A204.1 (cell line): ENCODE results near the gene PCDHGA4.
"Not testable (repeated sequence)": the region's sequence is repeated elsewhere in the genome, so short reads cannot be mapped to it uniquely, and the experiment has no call there.

Experiments used
- FAIRE-seq: peaks from 2 replicates; lab custom pipeline; 2012; peaks lifted over from hg19 to GRCh38; lab: Jason Lieb, UNC

Gene PCDHGA4

DNA sequence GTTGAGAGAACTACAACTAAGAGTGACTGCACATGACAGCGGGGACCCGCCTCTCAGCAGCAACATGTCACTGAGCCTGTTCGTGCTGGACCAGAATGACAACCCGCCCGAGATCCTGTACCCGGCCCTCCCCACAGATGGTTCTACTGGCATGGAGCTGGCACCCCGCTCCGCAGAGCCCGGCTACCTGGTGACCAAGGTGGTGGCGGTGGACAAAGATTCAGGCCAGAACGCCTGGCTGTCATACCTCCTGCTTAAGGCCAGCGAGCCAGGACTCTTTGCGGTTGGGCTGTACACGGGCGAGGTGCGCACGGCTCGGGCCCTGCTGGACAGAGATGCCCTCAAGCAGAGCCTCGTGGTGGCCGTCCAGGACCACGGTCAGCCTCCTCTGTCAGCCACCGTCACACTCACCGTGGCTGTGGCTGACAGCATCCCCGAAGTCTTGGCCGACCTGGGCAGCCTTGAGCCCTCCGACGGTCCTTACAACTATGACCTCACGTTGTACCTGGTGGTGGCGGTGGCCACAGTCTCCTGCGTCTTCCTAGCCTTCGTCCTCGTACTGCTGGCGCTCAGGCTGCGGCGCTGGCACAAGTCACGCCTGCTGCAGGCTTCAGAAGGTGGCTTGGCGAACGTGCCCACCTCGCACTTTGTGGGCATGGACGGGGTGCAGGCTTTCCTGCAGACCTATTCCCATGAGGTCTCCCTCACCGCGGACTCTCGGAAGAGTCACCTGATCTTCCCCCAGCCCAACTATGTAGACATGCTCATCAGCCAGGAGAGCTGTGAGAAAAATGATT, 29.8 kb downstream of the PCDHGA4 start:
- no peak for FAIRE-seq

DNA sequence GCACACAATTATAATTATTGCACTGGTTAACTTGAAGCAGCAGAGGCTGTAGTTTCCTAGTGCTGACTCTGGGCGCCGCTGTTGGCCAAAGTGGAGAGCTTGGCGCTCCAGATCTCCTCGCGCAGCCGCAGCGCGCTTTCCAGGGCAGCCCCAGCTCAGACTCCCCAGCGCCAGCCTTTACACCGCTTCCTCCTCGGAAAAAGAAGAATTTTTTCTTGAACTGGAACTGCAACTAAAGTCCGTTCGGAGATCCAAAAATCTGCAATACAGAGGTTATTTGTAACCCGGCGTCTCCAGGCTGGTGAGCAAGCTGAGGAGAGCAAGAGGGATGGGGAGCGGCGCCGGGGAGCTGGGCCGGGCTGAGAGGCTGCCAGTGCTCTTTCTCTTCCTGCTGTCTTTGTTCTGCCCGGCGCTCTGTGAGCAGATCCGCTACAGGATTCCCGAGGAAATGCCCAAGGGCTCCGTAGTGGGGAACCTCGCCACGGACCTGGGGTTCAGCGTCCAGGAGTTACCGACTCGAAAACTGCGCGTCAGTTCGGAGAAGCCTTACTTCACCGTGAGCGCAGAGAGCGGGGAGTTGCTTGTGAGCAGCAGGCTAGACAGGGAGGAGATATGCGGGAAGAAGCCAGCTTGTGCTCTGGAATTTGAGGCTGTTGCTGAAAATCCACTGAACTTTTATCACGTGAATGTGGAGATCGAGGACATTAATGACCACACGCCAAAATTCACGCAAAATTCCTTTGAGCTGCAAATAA, 32.9 kb downstream of the PCDHGA4 start, which contains the start of gene PCDHGB4:
Gene PCDHGB4 (plus strand): TSS at position 142 of the 755 bp plus-strand sequence. CDS start 187 bp downstream, at position 329.
- FAIRE-seq = not testable (repeated sequence)

DNA sequence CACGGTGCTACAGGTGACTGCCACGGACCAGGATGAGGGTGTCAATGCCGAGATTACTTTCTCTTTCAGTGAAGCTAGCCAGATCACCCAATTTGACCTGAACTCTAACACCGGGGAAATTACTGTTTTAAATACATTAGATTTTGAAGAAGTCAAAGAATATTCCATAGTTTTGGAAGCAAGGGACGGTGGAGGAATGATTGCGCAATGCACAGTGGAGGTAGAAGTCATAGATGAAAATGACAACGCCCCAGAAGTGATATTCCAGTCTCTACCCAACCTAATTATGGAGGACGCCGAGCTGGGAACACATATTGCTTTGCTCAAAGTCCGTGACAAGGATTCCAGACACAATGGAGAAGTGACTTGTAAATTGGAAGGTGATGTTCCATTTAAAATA, 33.8 kb downstream of the PCDHGA4 start:
- no peak for FAIRE-seq

DNA sequence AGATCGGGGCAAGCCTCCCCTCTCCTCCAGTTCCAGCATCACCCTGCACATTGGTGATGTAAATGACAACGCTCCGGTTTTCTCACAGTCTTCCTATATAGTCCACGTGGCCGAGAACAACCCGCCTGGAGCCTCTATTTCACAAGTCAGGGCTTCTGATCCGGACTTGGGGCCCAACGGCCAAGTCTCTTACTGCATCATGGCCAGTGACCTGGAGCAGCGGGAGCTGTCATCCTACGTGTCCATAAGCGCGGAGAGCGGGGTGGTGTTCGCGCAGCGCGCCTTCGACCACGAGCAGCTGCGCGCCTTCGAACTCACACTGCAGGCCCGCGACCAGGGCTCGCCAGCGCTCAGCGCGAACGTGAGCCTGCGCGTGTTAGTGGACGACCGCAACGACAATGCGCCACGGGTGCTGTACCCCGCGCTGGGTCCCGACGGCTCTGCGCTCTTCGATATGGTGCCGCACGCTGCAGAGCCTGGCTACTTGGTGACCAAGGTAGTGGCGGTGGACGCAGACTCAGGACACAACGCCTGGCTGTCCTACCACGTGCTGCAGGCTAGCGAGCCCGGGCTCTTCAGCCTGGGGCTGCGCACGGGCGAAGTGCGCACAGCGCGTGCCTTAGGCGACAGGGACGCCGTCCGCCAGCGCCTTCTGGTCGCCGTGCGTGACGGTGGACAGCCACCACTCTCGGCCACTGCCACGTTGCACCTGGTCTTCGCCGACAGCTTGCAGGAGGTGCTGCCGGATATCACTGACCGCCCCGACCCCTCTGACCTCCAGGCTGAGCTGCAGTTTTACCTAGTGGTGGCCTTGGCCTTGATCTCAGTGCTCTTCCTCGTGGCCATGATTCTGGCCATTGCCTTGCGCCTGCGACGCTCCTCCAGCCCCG, 34.6 kb downstream of the PCDHGA4 start:
- no peak for FAIRE-seq

DNA sequence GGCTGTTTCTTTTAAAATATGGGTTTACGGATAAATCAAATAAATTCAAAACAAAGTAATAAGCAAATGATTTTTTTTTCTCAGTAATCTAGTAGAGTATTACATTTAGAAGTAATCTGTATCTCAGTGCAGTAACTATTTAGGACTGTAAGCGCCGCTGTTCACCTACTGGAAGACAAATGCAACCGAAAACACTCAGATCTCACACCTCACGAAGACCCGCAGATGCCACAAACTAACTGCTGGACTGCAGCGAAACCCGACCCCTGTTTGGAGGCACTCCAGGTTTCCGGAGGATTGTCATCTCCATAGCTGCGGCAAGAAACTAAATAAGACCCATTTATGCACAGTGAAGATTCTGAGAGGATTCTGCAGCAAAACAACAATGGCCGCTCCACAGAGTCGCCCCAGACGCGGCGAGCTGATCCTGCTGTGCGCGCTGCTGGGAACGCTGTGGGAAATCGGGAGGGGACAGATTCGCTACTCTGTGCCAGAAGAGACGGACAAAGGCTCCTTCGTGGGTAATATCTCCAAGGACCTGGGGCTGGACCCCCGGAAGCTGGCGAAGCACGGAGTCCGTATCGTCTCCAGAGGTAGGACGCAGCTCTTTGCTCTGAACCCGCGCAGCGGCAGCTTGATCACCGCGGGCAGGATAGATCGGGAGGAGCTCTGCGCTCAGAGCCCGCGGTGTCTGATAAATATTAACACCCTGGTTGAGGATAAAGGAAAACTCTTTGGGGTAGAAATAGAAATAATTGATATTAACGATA, 37.8 kb downstream of the PCDHGA4 start, which contains the start of gene PCDHGA8:
Gene PCDHGA8 (plus strand): TSS at position 205 of the 770 bp plus-strand sequence. CDS start 181 bp downstream, at position 386.
- FAIRE-seq = no peak

DNA sequence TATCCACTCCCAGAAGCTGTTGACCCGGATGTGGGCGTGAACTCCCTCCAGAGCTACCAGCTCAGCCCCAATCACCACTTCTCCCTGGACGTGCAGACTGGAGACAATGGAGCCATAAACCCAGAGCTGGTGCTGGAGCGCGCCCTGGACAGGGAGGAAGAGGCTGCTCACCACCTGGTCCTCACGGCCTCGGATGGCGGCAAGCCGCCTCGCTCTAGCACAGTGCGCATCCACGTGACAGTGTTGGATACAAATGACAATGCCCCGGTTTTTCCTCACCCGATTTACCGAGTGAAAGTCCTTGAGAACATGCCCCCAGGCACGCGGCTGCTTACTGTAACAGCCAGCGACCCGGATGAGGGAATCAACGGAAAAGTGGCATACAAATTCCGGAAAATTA, 38.4 kb downstream of the PCDHGA4 start:
- no peak for FAIRE-seq

DNA sequence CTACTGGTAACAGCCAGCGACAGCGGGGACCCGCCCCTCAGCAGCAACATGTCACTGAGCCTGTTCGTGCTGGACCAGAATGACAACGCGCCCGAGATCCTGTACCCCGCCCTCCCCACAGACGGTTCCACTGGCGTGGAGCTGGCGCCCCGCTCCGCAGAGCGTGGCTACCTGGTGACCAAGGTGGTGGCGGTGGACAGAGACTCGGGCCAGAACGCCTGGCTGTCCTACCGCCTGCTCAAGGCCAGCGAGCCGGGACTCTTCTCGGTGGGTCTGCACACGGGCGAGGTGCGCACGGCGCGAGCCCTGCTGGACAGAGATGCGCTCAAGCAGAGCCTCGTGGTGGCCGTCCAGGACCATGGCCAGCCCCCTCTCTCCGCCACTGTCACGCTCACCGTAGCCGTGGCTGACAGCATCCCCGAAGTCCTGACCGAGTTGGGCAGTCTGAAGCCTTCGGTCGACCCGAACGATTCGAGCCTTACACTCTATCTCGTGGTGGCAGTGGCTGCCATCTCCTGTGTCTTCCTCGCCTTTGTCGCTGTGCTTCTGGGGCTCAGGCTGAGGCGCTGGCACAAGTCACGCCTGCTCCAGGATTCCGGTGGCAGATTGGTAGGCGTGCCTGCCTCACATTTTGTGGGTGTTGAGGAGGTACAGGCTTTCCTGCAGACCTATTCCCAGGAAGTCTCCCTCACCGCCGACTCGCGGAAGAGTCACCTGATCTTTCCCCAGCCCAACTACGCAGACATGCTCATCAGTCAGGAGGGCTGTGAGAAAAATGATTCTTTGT, 39.8 kb downstream of the PCDHGA4 start:
- not testable (repeated sequence) for FAIRE-seq

DNA sequence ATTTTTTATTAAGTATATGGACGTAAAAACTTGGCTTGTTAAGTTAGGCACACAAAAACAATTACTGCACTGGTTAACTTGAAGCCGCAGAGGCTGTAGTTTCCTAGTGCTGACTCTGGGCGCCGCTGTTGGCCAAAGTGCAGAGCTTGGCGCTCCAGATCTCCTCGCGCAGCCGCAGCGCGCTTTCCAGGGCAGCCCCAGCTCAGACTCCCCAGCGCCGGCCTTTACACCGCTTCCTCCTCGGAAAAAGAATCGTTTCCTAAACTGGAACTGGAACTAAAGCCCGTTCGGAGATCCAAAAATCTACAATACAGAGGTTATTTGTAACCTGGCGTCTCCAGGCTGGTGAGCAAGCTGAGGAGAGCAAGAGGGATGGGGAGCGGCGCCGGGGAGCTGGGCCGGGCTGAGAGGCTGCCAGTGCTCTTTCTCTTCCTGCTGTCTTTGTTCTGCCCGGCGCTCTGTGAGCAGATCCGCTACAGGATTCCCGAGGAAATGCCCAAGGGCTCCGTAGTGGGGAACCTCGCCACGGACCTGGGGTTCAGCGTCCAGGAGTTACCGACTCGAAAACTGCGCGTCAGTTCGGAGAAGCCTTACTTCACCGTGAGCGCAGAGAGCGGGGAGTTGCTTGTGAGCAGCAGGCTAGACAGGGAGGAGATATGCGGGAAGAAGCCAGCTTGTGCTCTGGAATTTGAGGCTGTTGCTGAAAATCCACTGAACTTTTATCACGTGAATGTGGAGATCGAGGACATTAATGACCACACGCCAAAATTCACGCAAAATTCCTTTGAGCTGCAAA, 43.1 kb downstream of the PCDHGA4 start, which contains the start of gene PCDHGB5:
Gene PCDHGB5 (plus strand): TSS at position 192 of the 796 bp plus-strand sequence. CDS start 181 bp downstream, at position 373.
- not testable (repeated sequence) for FAIRE-seq

DNA sequence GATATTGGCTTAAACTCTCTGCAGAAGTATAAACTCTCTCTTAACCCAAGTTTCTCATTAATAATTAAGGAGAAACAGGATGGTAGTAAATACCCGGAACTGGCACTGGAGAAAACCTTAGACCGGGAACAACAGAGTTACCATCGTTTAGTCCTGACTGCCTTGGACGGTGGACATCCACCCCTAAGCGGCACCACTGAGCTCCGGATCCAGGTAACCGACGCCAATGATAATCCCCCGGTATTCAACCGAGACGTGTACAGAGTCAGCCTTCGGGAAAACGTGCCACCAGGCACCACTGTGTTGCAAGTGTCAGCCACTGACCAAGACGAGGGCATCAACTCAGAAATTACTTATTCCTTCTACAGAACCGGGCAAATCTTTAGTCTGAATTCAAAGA, 43.8 kb downstream of the PCDHGA4 start:
- no peak for FAIRE-seq

DNA sequence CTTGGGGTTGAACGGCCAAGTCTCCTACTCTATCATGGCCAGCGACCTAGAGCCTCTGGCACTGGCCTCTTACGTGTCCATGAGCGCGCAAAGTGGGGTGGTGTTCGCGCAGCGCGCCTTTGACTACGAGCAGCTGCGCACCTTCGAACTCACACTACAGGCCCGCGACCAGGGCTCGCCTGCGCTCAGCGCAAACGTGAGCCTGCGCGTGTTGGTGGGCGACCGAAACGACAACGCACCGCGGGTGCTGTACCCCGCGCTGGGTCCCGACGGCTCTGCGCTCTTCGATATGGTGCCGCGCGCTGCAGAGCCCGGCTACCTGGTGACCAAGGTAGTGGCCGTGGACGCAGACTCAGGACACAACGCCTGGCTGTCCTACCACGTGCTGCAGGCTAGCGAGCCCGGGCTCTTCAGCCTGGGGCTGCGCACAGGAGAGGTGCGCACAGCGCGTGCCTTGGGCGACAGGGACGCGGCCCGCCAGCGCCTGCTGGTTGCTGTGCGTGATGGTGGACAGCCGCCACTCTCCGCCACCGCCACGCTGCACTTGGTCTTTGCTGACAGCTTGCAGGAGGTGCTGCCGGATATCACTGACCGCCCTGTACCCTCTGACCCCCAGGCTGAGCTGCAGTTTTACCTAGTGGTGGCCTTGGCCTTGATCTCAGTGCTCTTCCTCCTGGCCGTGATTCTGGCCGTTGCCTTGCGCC, 44.9 kb downstream of the PCDHGA4 start:
- no peak for FAIRE-seq

DNA sequence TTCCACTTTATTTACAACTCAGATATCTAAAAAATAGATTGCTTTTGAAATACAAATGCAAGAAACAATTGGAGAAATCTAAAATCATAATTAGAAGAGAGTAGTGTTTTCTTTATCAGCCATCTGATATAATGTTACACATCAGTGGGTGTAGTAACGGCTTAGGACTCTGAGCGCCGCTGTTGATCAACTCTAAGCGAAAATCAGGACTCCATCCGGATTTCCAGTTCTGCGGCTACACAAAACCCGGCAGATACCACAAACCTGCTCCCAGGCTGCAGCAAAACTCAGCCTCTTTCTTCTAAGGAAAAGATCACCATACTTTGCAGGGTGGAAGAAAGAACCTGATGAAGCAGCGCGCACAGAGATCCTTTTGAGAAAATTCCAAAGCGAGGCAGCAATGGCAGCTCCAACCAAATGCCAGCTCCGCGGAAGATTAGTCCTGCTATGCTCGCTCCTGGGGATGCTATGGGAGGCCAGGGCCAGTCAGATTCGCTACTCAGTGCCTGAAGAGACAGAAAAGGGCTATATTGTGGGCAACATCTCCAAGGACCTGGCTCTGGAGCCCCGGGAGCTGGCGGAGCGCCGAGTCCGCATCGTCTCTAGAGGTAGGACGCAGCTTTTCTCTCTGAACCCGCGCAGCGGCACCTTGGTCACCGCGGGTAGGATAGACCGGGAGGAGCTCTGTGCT, 47.9 kb downstream of the PCDHGA4 start, which contains the start of gene PCDHGA9:
Gene PCDHGA9 (plus strand): TSS at position 226 of the 691 bp plus-strand sequence. CDS start 175 bp downstream, at position 401.
- no peak for FAIRE-seq

DNA sequence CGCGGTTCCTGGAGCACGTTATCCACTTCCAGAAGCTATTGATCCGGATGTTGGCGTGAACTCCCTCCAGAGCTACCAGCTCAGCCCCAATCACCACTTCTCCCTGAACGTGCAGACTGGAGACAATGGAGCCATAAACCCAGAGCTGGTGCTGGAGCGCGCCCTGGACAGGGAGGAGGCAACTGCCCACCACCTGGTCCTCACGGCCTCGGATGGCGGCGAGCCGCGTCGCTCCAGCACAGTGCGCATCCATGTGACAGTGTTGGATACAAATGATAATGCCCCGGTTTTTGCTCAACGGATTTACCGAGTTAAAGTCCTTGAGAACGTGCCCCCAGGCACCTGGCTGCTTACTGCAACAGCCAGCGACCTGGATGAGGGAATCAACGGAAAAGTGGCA, 48.6 kb downstream of the PCDHGA4 start:
- FAIRE-seq = no peak
